ENCODE results near the gene FFAR4. TPM values are rescaled to one million over a fixed set of nuclear protein-coding genes. Genes with fewer than 3 reads are reported as not detected.

The FFAR4 gene
- total and polyA plus RNA-seq, 5 experiments from 2014 or later: not detected

- peaks cover 7 to 15% (median 11%) of the 10 kb centered on the region in 5 donors for H3K27me3 Mint-ChIP-seq
- no peak overlapping the region for H3K4me3 Mint-ChIP-seq
- H3K4me1 Mint-ChIP-seq: peaks cover 0 to 4% (median 0%) of the 10 kb centered on the region in 4 donors
- H3K27ac Mint-ChIP-seq: no peak overlapping the region
- no peak for DNase-seq
- H3K9me3 Mint-ChIP-seq: no peaks in the 10 kb centered on the region
- POLR2A ChIA-PET: no interaction called here
- no peak for ATAC-seq
- H3K36me3 Mint-ChIP-seq: no peaks in the 10 kb centered on the region
These were observed 29.1 kb downstream of the FFAR4 start for GRCh38 chr10:93595378-93596161.

GRCh38 chr10:93596539-93596938 is 30.1 kb downstream of the FFAR4 start:
- POLR2A ChIA-PET: no interaction called here
- H3K27me3 Mint-ChIP-seq: peaks cover 6 to 18% (median 11%) of the 10 kb centered on the region in 5 donors
- ATAC-seq: no peak
- no peak overlapping the region for H3K27ac Mint-ChIP-seq
- H3K4me1 Mint-ChIP-seq: peaks cover 0 to 4% (median under 1%) of the 10 kb centered on the region in 4 donors
- H3K9me3 Mint-ChIP-seq: no peaks in the 10 kb centered on the region
- no peak overlapping the region for H3K4me3 Mint-ChIP-seq
- H3K36me3 Mint-ChIP-seq: no peaks in the 10 kb centered on the region
- no peak for DNase-seq

GRCh38 chr10:93597075-93597599 is 30.7 kb downstream of the FFAR4 start:
- no peak overlapping the region for H3K4me3 Mint-ChIP-seq
- no peak overlapping the region for H3K27ac Mint-ChIP-seq
- ATAC-seq: no peak
- H3K4me1 Mint-ChIP-seq: peaks cover 0 to 4% (median 2%) of the 10 kb centered on the region in 4 donors
- no peaks in the 10 kb centered on the region for H3K9me3 Mint-ChIP-seq
- no peaks in the 10 kb centered on the region for H3K36me3 Mint-ChIP-seq
- POLR2A ChIA-PET: no interaction called here
- H3K27me3 Mint-ChIP-seq: peaks cover 12 to 24% (median 17%) of the 10 kb centered on the region in 5 donors
- no peak for DNase-seq

- DNase-seq: no peak
- no peaks in the 10 kb centered on the region for H3K36me3 Mint-ChIP-seq
- no peak overlapping the region for H3K27ac Mint-ChIP-seq
- no peaks in the 10 kb centered on the region for H3K9me3 Mint-ChIP-seq
- no peak for ATAC-seq
- POLR2A ChIA-PET: no interaction called here
- H3K4me3 Mint-ChIP-seq: no peak overlapping the region
- peaks cover 0 to 4% (median 2%) of the 10 kb centered on the region in 4 donors for H3K4me1 Mint-ChIP-seq
- H3K27me3 Mint-ChIP-seq: peaks cover 12 to 34% (median 27%) of the 10 kb centered on the region in 5 donors
These were observed 31.7 kb downstream of the FFAR4 start for GRCh38 chr10:93598157-93598556.

- Mint-ChIP-seq H3K9me3 (no peaks in the 10 kb centered on the region), H3K27ac (no peak overlapping the region), H3K4me3 (no peak overlapping the region), H3K4me1 (peaks cover 0 to 4% (median 2%) of the 10 kb centered on the region in 4 donors), H3K36me3 (no peaks in the 10 kb centered on the region), H3K27me3 (peaks cover 12 to 42% (median 35%) of the 10 kb centered on the region in 5 donors)
- POLR2A ChIA-PET: no interaction called here
- ATAC-seq (no peak), DNase-seq (no peak)
These were observed 32.9 kb downstream of the FFAR4 start for GRCh38 chr10:93599335-93599734.

- Mint-ChIP-seq H3K4me3 (peak overlapping the region in 1 of 10 donors; percentile 45), H3K9me3 (no peaks in the 10 kb centered on the region), H3K4me1 (peaks cover 0 to 4% (median 2%) of the 10 kb centered on the region in 4 donors), H3K36me3 (no peaks in the 10 kb centered on the region), H3K27me3 (peaks cover 15 to 43% (median 36%) of the 10 kb centered on the region in 5 donors), H3K27ac (no peak overlapping the region)
- DNase-seq (no peak), ATAC-seq (no peak)
- POLR2A ChIA-PET: no interaction called here
These were observed 33.3 kb downstream of the FFAR4 start for GRCh38 chr10:93599778-93600177.

- Mint-ChIP-seq H3K36me3 (no peaks in the 10 kb centered on the region), H3K27me3 (peaks cover 15 to 43% (median 36%) of the 10 kb centered on the region in 5 donors)
These were observed 34.1 kb downstream of the FFAR4 start for GRCh38 chr10:93600446-93601145.

GRCh38 chr10:93601146-93601773 is 34.8 kb downstream of the FFAR4 start, which contains the start of gene RBP4:
Gene RBP4 (minus strand): TSS chr10:93601235. CDS start chr10:93601028, 207 bp downstream.
- POLR2A ChIA-PET: no interaction called here
- Mint-ChIP-seq H3K27ac (no peak within 1 kb of the TSS), H3K9me3 (peaks cover 0 to 4% (median 0%) of the 10 kb centered on the region in 9 donors), H3K36me3 (peaks cover 0 to 5% (median 0%) of the 10 kb centered on the region in 3 donors), H3K4me1 (peaks cover 0 to 4% (median 2%) of the 10 kb centered on the region in 4 donors), H3K4me3 (no peak within 1 kb of the TSS), H3K27me3 (peaks cover 20 to 43% (median 42%) of the 10 kb centered on the region in 5 donors)
- DNase-seq (no peak), ATAC-seq (no peak)

More at GRCh38 chr10:93600446-93601145, 34.1 kb downstream of the FFAR4 start:
- no peak for DNase-seq
- POLR2A ChIA-PET: no interaction called here
- no peak for ATAC-seq
- Mint-ChIP-seq H3K4me1 (peaks cover 0 to 4% (median 2%) of the 10 kb centered on the region in 4 donors), H3K4me3 (no peak overlapping the region), H3K27ac (no peak overlapping the region), H3K9me3 (no peaks in the 10 kb centered on the region)

GRCh38 chr10:93601774-93602162 is 35.3 kb downstream of the FFAR4 start:
- Mint-ChIP-seq H3K27me3 (peaks cover 24 to 43% (median 42%) of the 10 kb centered on the region in 5 donors), H3K36me3 (peaks cover 0 to 5% (median 0%) of the 10 kb centered on the region in 3 donors), H3K27ac (no peak overlapping the region), H3K4me3 (no peak overlapping the region), H3K9me3 (peaks cover 0 to 9% (median 0%) of the 10 kb centered on the region in 9 donors), H3K4me1 (peaks cover 0 to 4% (median 2%) of the 10 kb centered on the region in 4 donors)
- no peak for ATAC-seq
- POLR2A ChIA-PET: no interaction called here
- no peak for DNase-seq

- Mint-ChIP-seq H3K4me1 (peaks cover 0 to 4% (median 2%) of the 10 kb centered on the region in 4 donors), H3K27ac (no peak overlapping the region), H3K27me3 (peaks cover 27 to 44% (median 43%) of the 10 kb centered on the region in 5 donors), H3K9me3 (peaks cover 0 to 21% (median 7%) of the 10 kb centered on the region in 9 donors), H3K36me3 (peaks cover 0 to 5% (median 0%) of the 10 kb centered on the region in 3 donors), H3K4me3 (no peak overlapping the region)
- DNase-seq (no peak), ATAC-seq (no peak)
- POLR2A ChIA-PET: no interaction called here
These were observed 36.6 kb downstream of the FFAR4 start for GRCh38 chr10:93603023-93603422.

- ATAC-seq (no peak), DNase-seq (no peak)
- H3K27ac Mint-ChIP-seq: no peak overlapping the region
- peaks cover 0 to 31% (median 7%) of the 10 kb centered on the region in 9 donors for H3K9me3 Mint-ChIP-seq
- POLR2A ChIA-PET: no interaction called here
- peaks cover 0 to 5% (median 0%) of the 10 kb centered on the region in 3 donors for H3K36me3 Mint-ChIP-seq
- H3K4me1 Mint-ChIP-seq: peaks cover 0 to 4% (median 2%) of the 10 kb centered on the region in 4 donors
- H3K27me3 Mint-ChIP-seq: peaks cover 29 to 46% (median 43%) of the 10 kb centered on the region in 5 donors
- no peak overlapping the region for H3K4me3 Mint-ChIP-seq
These were observed 37.7 kb downstream of the FFAR4 start for GRCh38 chr10:93604146-93604545.

- peaks cover 0 to 5% (median 0%) of the 10 kb centered on the region in 3 donors for H3K36me3 Mint-ChIP-seq
- no peak overlapping the region for H3K27ac Mint-ChIP-seq
- ATAC-seq (no peak), DNase-seq (no peak)
- H3K9me3 Mint-ChIP-seq: peaks cover 0 to 31% (median 7%) of the 10 kb centered on the region in 9 donors
- POLR2A ChIA-PET: no interaction called here
- no peak overlapping the region for H3K4me3 Mint-ChIP-seq
- H3K4me1 Mint-ChIP-seq: no peaks in the 10 kb centered on the region
- H3K27me3 Mint-ChIP-seq: peaks cover 10 to 23% (median 17%) of the 10 kb centered on the region in 5 donors
These were observed 42.0 kb downstream of the FFAR4 start for GRCh38 chr10:93608421-93608820.

All from naive thymus-derived CD8-positive, alpha-beta T cell (primary cell).